Nephron (organoid): ENCODE results near the gene ABHD5.

Source experiments
- H3K27ac Mint-ChIP-seq, 3 experiments: 2 replicates each; pipeline ENCODE4 v1.8.0; 2020; ENCODE audit warnings: mixed read lengths in 3 of 3, mild to moderate bottlenecking in 2 of 3, moderate library complexity in 1 of 3
- H3K27me3 Mint-ChIP-seq: 2 replicates; pipeline ENCODE4 v1.8.0; 2021; ENCODE audit warnings: low read depth, mild to moderate bottlenecking, moderate library complexity, mixed read lengths
- H3K36me3 Mint-ChIP-seq: 2 replicates; pipeline ENCODE4 v1.8.0; 2020; ENCODE audit warnings: low read depth, mixed read lengths
- H3K4me1 Mint-ChIP-seq: 2 replicates; pipeline ENCODE4 v1.8.0; 2020; ENCODE audit warnings: mixed read lengths
- H3K4me3 Mint-ChIP-seq, 3 experiments: 2 replicates each; pipeline ENCODE4 v1.8.0; 2020; ENCODE audit warnings: mild to moderate bottlenecking in 3 of 3, mixed read lengths in 3 of 3, moderate library complexity in 2 of 3
- H3K9me3 Mint-ChIP-seq: 2 replicates; pipeline ENCODE4 v1.8.0; 2020; ENCODE audit warnings: mixed read lengths
- CTCF ChIP-seq, 3 experiments: fragments of 200-600 bp; sonication (generic); IDR thresholded peaks; one replicate each; pipeline ENCODE4 v1.5.0; 2021; ENCODE audit warnings: antibody characterized with exemption in 3 of 3; ENCODE audit not compliant: unreplicated experiment in 3 of 3

Gene ABHD5

GRCh38 chr3:43732747-43733425 is 42.1 kb downstream of the ABHD5 start:
- no peaks in the 10 kb centered on the region for H3K4me1 Mint-ChIP-seq
- no peaks in the 10 kb centered on the region for H3K27me3 Mint-ChIP-seq
- no peak overlapping the region for H3K27ac Mint-ChIP-seq
- H3K36me3 Mint-ChIP-seq, result no peaks in the 10 kb centered on the region
- no peak for TF ChIP-seq CTCF (IDR thresholded peaks at IDR 0.05; ENCODE audit: unreplicated experiment in 3 of 3)
- no peak overlapping the region for H3K4me3 Mint-ChIP-seq
- H3K9me3 Mint-ChIP-seq, result no peaks in the 10 kb centered on the region

- H3K36me3 Mint-ChIP-seq, result no peaks in the 10 kb centered on the region
- TF ChIP-seq CTCF (IDR thresholded peaks at IDR 0.05; ENCODE audit: unreplicated experiment in 3 of 3), result no peak
- H3K9me3 Mint-ChIP-seq, result no peaks in the 10 kb centered on the region
- H3K4me3 Mint-ChIP-seq, result no peak overlapping the region
- no peaks in the 10 kb centered on the region for H3K27me3 Mint-ChIP-seq
- no peak overlapping the region for H3K27ac Mint-ChIP-seq
- no peaks in the 10 kb centered on the region for H3K4me1 Mint-ChIP-seq
These were observed 43.0 kb downstream of the ABHD5 start for GRCh38 chr3:43733459-43734384.

GRCh38 chr3:43734685-43735084 is 43.9 kb downstream of the ABHD5 start:
- Mint-ChIP-seq H3K27ac (no peak overlapping the region), H3K27me3 (no peaks in the 10 kb centered on the region), H3K4me1 (no peaks in the 10 kb centered on the region), H3K4me3 (no peak overlapping the region), H3K36me3 (no peaks in the 10 kb centered on the region), H3K9me3 (no peaks in the 10 kb centered on the region)
- TF ChIP-seq CTCF (IDR thresholded peaks at IDR 0.05; ENCODE audit: unreplicated experiment in 3 of 3), result no peak

GRCh38 chr3:43735618-43736017 is 44.9 kb downstream of the ABHD5 start:
- Mint-ChIP-seq H3K4me3 (no peak overlapping the region), H3K27me3 (no peaks in the 10 kb centered on the region), H3K27ac (no peak overlapping the region), H3K9me3 (no peaks in the 10 kb centered on the region), H3K36me3 (no peaks in the 10 kb centered on the region), H3K4me1 (no peaks in the 10 kb centered on the region)
- no peak for TF ChIP-seq CTCF (IDR thresholded peaks at IDR 0.05; ENCODE audit: unreplicated experiment in 3 of 3)

GRCh38 chr3:43736558-43737440 is 46.1 kb downstream of the ABHD5 start:
- no peaks in the 10 kb centered on the region for H3K9me3 Mint-ChIP-seq

More at GRCh38 chr3:43736558-43737440, 46.1 kb downstream of the ABHD5 start:
- no peaks in the 10 kb centered on the region for H3K4me1 Mint-ChIP-seq
- H3K27ac Mint-ChIP-seq, result no peak overlapping the region
- no peak overlapping the region for H3K4me3 Mint-ChIP-seq
- no peaks in the 10 kb centered on the region for H3K36me3 Mint-ChIP-seq
- no peak for TF ChIP-seq CTCF (IDR thresholded peaks at IDR 0.05; ENCODE audit: unreplicated experiment in 3 of 3)
- no peaks in the 10 kb centered on the region for H3K27me3 Mint-ChIP-seq
